Measurements from ENCODE around the gene SERTAD1. TPM values are rescaled to one million over a fixed set of nuclear protein-coding genes. Genes with fewer than 3 reads are reported as not detected.

SERTAD1 gene
- total RNA-seq, 1 donor from 2014 or later = 14.8 TPM

DNA sequence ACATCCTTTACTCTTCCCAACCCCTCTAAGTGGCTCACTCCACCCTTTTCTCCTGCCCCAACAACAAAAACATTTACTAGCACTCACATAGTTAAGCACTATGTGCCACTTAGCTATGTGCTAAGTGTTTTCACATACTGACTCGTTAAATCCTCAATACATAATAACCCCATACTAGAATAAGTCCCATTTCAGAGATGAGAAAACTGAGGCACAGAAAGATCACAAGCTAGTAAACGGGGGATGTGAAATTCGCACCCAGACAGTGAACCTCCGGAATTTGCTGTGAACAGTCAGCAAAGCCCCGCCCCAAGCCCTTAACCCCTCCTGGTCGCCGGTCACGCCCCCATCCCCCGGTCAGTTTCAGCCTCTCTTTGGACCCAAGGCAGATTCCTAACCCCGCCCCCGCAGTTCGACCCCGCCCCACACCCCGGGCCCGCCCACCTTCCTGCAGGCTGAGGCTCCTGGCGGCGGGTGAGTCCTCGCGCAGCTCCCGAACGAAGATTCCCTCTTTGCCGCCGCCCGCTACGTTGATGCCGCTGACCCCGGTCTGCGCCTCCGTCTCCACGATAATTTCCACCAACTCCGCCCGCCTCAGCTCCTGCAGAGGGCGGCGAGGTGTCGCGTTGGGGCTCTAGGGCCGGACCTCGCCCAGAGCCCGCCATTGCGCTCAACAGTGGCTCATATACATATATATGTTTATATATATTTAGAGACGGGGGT lies 22.4 kb downstream of the SERTAD1 start:
- TF ChIP-seq, protein P1, sequence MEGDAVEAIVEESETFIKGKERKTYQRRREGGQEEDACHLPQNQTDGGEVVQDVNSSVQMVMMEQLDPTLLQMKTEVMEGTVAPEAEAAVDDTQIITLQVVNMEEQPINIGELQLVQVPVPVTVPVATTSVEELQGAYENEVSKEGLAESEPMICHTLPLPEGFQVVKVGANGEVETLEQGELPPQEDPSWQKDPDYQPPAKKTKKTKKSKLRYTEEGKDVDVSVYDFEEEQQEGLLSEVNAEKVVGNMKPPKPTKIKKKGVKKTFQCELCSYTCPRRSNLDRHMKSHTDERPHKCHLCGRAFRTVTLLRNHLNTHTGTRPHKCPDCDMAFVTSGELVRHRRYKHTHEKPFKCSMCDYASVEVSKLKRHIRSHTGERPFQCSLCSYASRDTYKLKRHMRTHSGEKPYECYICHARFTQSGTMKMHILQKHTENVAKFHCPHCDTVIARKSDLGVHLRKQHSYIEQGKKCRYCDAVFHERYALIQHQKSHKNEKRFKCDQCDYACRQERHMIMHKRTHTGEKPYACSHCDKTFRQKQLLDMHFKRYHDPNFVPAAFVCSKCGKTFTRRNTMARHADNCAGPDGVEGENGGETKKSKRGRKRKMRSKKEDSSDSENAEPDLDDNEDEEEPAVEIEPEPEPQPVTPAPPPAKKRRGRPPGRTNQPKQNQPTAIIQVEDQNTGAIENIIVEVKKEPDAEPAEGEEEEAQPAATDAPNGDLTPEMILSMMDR (IDR thresholded peaks at IDR 0.05) = peak; percentile 44

DNA sequence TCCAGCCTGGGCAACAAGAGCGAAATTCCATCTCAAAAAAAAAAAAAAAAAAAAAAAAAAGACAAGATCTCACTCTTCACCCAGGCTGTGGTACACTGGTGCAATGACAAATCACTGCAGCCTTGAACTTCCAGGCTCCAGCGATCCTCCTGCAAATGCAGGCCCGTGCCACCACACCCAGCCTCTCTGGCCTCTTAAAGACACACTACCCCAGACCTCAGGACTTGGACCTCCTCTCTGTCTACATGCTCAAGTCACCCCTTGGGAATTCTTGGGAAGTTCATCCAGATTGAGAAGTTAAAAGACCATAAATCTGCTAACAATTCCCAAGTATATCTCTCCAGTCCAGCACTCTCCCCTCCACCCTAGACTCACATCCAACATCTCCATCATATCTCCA lies 25.2 kb downstream of the SERTAD1 start:
- TF ChIP-seq, protein P1 (IDR thresholded peaks at IDR 0.05) = no peak
- H3K4me1 Mint-ChIP-seq (ENCODE audit: low read depth) = peaks cover 18% of the 10 kb centered on the region
- no peak overlapping the region for H3K4me3 Mint-ChIP-seq (ENCODE audit: unreplicated experiment)
- no peak for DNase-seq (ENCODE audit: low spot score)
- no peaks in the 10 kb centered on the region for H3K27me3 Mint-ChIP-seq (ENCODE audit: low read depth)
- H3K27ac Mint-ChIP-seq (ENCODE audit: unreplicated experiment) = no peak overlapping the region
- peaks cover 4% of the 10 kb centered on the region for H3K36me3 Mint-ChIP-seq (ENCODE audit: low read depth)
- H3K9me3 Mint-ChIP-seq (ENCODE audit: low read depth) = no peaks in the 10 kb centered on the region

More for the DNA sequence above, 22.4 kb downstream of the SERTAD1 start:
- peak; percentile 96 for DNase-seq (ENCODE audit: low spot score)
- Mint-ChIP-seq H3K36me3 (ENCODE audit: low read depth) (peaks cover 2% of the 10 kb centered on the region), H3K4me1 (ENCODE audit: low read depth) (peaks cover 18% of the 10 kb centered on the region), H3K27me3 (ENCODE audit: low read depth) (no peaks in the 10 kb centered on the region), H3K9me3 (ENCODE audit: low read depth) (no peaks in the 10 kb centered on the region), H3K4me3 (ENCODE audit: unreplicated experiment) (peak overlapping the region; percentile 79), H3K27ac (ENCODE audit: unreplicated experiment) (peak overlapping the region; percentile 80)

DNA sequence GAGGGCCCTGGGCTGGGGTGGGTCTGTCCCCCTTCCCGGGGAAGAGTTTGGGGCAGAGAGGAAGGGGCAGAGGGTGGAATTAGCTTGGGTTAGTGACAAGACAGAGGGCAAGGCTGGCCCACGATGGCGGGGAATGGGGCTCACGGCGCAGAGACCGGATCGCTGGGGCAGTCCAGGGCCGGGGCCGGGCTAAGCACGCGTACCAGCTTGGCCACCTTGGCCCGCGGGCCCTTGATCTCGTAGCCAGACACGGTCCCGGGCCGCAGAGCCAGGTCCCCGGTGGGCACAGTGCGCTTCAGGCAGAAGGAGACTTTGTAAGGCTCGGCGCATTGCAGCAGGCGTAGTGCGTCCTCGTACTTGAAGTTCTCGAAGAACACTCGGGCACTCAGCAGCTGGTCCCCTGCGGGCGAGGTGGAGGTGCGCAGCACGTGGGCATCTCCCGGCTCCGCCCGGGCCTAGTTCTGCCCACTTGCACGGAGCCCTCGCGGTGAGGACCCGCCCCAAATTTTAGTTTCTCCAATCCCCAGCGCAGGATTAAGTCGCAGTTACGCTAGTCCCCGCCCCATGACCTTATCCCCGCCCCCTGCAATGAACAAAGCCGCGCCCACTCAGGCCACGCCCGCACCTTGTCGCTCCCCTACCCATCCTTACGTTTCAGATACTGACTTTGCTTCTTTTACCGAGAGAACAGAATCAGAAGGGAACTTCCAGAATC lies 27.2 kb downstream of the SERTAD1 start:
- Mint-ChIP-seq H3K4me3 (ENCODE audit: unreplicated experiment) (no peak overlapping the region), H3K9me3 (ENCODE audit: low read depth) (no peaks in the 10 kb centered on the region), H3K27me3 (ENCODE audit: low read depth) (no peaks in the 10 kb centered on the region), H3K4me1 (ENCODE audit: low read depth) (peaks cover 9% of the 10 kb centered on the region), H3K27ac (ENCODE audit: unreplicated experiment) (no peak overlapping the region), H3K36me3 (ENCODE audit: low read depth) (peaks cover 4% of the 10 kb centered on the region)
- TF ChIP-seq, protein P1 (IDR thresholded peaks at IDR 0.05) = no peak
- DNase-seq (ENCODE audit: low spot score) = no peak

DNA sequence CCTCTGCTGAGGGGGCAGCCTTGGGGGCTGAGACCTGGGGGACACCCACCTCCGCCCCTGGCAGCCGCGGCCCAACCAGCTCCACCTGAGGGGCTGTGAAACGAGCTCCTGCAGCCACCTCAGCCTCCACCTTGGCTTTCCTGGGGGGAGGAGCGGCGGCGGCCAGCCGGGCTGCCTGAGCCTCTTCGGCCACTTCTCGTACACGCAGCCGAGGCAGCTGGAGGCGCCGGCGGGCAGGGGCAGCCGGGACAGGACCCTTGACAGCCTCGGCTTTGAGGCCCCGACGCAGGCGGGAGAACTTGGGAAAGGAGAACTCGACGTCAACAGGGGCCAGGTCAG lies 28.3 kb downstream of the SERTAD1 start:
- peaks cover 4% of the 10 kb centered on the region for H3K36me3 Mint-ChIP-seq (ENCODE audit: low read depth)
- TF ChIP-seq, protein P1 (IDR thresholded peaks at IDR 0.05) = no peak
- H3K4me1 Mint-ChIP-seq (ENCODE audit: low read depth) = peaks cover 5% of the 10 kb centered on the region
- no peaks in the 10 kb centered on the region for H3K27me3 Mint-ChIP-seq (ENCODE audit: low read depth)
- H3K27ac Mint-ChIP-seq (ENCODE audit: unreplicated experiment) = no peak overlapping the region
- H3K9me3 Mint-ChIP-seq (ENCODE audit: low read depth) = no peaks in the 10 kb centered on the region
- no peak overlapping the region for H3K4me3 Mint-ChIP-seq (ENCODE audit: unreplicated experiment)
- peak; percentile 89 for DNase-seq (ENCODE audit: low spot score)

DNA sequence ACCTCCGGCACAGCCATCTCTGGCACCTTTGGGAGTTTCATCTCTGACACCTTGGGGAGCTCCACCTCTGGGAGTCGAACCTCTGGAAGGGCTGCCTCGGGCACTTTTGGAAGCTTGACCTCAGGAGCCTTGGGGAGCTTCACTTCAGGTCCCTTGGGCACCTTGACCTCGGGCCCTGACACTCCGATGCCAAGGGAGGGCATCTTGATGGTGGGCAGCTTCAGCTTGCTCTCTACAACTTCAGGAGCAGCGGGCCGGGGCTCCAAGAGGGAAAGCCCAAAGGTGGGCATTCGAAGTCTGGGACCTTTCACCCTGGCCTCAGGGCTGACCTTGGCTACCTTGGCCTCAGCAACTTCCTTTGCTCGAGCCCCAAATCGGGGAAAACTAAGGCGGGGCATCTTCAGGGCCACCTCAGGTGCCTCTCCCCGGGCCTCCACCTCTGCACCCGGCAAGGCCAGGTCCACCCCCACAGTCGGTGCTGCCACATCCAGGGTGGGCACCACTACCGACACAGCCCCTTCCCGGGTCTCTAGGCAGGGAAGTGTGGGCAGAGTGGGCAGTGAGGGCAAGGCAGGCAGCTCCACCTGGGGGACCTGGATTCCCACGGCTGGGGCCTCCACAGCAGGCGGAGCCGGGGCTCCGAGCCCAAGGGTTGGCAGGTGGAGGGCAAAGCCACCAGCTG lies 28.8 kb downstream of the SERTAD1 start:
- peaks cover 4% of the 10 kb centered on the region for H3K36me3 Mint-ChIP-seq (ENCODE audit: low read depth)
- H3K27ac Mint-ChIP-seq (ENCODE audit: unreplicated experiment) = no peak overlapping the region
- no peak for DNase-seq (ENCODE audit: low spot score)
- H3K4me3 Mint-ChIP-seq (ENCODE audit: unreplicated experiment) = no peak overlapping the region
- TF ChIP-seq, protein P1 (IDR thresholded peaks at IDR 0.05) = no peak
- H3K4me1 Mint-ChIP-seq (ENCODE audit: low read depth) = peaks cover 5% of the 10 kb centered on the region
- H3K27me3 Mint-ChIP-seq (ENCODE audit: low read depth) = no peaks in the 10 kb centered on the region
- H3K9me3 Mint-ChIP-seq (ENCODE audit: low read depth) = no peaks in the 10 kb centered on the region

All from chondrocyte (in vitro differentiated cells).